ENCODE data around the gene ZNF283.

DNA sequence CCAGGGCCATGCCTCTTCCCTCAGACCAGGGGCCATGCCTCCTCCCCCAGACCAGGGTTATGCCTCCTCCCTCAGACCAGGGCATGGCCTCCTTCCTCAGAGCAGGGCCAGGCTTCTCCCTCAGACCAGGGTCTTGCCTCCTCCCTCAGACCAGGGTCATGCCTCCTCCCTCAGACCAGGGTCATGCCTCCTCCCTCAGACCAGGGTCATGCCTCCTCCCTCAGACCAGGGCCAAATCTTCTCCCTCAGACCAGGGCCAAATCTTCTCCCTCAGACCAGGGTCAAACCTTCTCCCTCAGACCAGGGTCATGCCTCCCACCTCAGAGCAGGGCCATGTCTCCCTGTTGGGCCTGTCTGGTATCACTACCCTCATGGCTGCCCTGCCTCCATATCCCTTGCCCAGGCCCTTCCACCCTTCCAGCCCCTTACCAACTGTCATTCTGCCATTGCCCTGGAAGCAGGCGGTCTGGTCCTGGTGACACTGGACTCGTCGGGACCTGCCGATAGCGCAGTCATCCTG, 29.0 kb upstream of the ZNF283 start:
- TF ChIP-seq, protein P1, sequence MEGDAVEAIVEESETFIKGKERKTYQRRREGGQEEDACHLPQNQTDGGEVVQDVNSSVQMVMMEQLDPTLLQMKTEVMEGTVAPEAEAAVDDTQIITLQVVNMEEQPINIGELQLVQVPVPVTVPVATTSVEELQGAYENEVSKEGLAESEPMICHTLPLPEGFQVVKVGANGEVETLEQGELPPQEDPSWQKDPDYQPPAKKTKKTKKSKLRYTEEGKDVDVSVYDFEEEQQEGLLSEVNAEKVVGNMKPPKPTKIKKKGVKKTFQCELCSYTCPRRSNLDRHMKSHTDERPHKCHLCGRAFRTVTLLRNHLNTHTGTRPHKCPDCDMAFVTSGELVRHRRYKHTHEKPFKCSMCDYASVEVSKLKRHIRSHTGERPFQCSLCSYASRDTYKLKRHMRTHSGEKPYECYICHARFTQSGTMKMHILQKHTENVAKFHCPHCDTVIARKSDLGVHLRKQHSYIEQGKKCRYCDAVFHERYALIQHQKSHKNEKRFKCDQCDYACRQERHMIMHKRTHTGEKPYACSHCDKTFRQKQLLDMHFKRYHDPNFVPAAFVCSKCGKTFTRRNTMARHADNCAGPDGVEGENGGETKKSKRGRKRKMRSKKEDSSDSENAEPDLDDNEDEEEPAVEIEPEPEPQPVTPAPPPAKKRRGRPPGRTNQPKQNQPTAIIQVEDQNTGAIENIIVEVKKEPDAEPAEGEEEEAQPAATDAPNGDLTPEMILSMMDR (conservative IDR thresholded peaks at IDR 0.05): no peak
- no peak for TF ChIP-seq ZFX (IDR thresholded peaks at IDR 0.05)

Data from C4-2B (cell line).